ENCODE measurements around the gene FOXD1. TPM values are rescaled to one million over a fixed set of nuclear protein-coding genes. Genes with fewer than 3 reads are reported as not detected.

Gene FOXD1
- total and polyA plus RNA-seq, 2 donors (not counting 3 experiments of a cell fraction or from before 2014, with no cell fraction given): 0.06 to 0.20 TPM

- no peak overlapping the region for H3K27ac ChIP-seq (ENCODE audit: insufficient read depth, low read depth, low read length)
- TF ChIP-seq POLR2A (IDR thresholded peaks at IDR 0.05; ENCODE audit: low read depth, low read length): no peak
- TF ChIP-seq CTCF (IDR thresholded peaks at IDR 0.05; ENCODE audit: extremely low read depth in 1 of 2, insufficient read depth in 1 of 2, low read depth in 1 of 2, low read length in 2 of 2): no peak
- TF ChIP-seq POLR2AphosphoS5 (IDR thresholded peaks at IDR 0.05; ENCODE audit: insufficient read depth, low read depth, low read length): no peak
- no peak for TF ChIP-seq EZH2 (IDR thresholded peaks at IDR 0.05; ENCODE audit: borderline replicate concordance, low read depth, low read length, severe bottlenecking)
- TF ChIP-seq, protein P1, sequence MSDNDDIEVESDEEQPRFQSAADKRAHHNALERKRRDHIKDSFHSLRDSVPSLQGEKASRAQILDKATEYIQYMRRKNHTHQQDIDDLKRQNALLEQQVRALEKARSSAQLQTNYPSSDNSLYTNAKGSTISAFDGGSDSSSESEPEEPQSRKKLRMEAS (IDR thresholded peaks at IDR 0.05; ENCODE audit: insufficient read depth, insufficient read length): no peak
- H3K4me3 ChIP-seq (replicated peaks in 1 of 3; ENCODE audit: insufficient read depth in 1 of 3, low read depth in 1 of 3, low read length in 3 of 3): no peak overlapping the region
- ChIA-PET CTCF (interaction anchor here (1.0 to 2.0 kb wide), 3 partner anchors 9 to 136 kb away, joined by 3 to 11 read pairs (median 4); no protein-coding TSS in a partner anchor), POLR2A (no interaction called here)
- no peak overlapping the region for H3K4me2 ChIP-seq (ENCODE audit: insufficient read depth, low read length)
- H4K20me1 ChIP-seq (replicated peaks; ENCODE audit: control insufficient read depth, extremely low read depth, insufficient read depth, low read length): no peaks in the 10 kb centered on the region
- H3K9me1 ChIP-seq (replicated peaks; ENCODE audit: control insufficient read depth, extremely low read depth, insufficient read depth, low read length): no peaks in the 10 kb centered on the region
- H3K9ac ChIP-seq (replicated peaks; ENCODE audit: extremely low read depth, insufficient read depth, low read length): no peak overlapping the region
- H3K79me2 ChIP-seq (ENCODE audit: control insufficient read depth, insufficient read depth, low read length): no peaks in the 10 kb centered on the region
- H3K4me1 ChIP-seq (ENCODE audit: control insufficient read depth, extremely low read depth, insufficient read depth, low read length): peaks cover 6% of the 10 kb centered on the region
- intact Hi-C loops (cut with micrococcal nuclease) (no loop called here), dilution Hi-C loops (cut with MboI; ENCODE audit: extremely low pct_ligation_motif_present, low sequenced_read_pairs) (no loop called here)
- H3K9me3 ChIP-seq (replicated peaks; ENCODE audit: control insufficient read depth, insufficient read depth, low read length): no peaks in the 10 kb centered on the region
- H2AFZ ChIP-seq (ENCODE audit: low read depth, low read length): no peak overlapping the region
- H3K36me3 ChIP-seq (ENCODE audit: control insufficient read depth in 2 of 2, extremely low read depth in 1 of 2, insufficient read depth in 2 of 2, low read length in 2 of 2): no peaks in the 10 kb centered on the region
- H3K27me3 ChIP-seq (ENCODE audit: control insufficient read depth in 2 of 2, insufficient read depth in 2 of 2, low read length in 2 of 2): peaks cover 71 to 92% of the 10 kb centered on the region in 2 experiments
- FAIRE-seq (no peak), DNase-seq (ENCODE audit: low read depth, low spot score) (no peak)
- BruUV-seq (replicated peaks): no TSS peak
Measured at GRCh38 chr5:73434461-73434860, 14.1 kb downstream of the FOXD1 start.

GRCh38 chr5:73433982-73434342 is 14.6 kb downstream of the FOXD1 start:
- H3K4me3 ChIP-seq (replicated peaks in 1 of 3; ENCODE audit: insufficient read depth in 1 of 3, low read depth in 1 of 3, low read length in 3 of 3): no peak overlapping the region
- dilution Hi-C loops (cut with MboI; ENCODE audit: extremely low pct_ligation_motif_present, low sequenced_read_pairs) (no loop called here), intact Hi-C loops (cut with micrococcal nuclease) (no loop called here)
- H3K79me2 ChIP-seq (ENCODE audit: control insufficient read depth, insufficient read depth, low read length): no peaks in the 10 kb centered on the region
- no peak overlapping the region for H3K4me2 ChIP-seq (ENCODE audit: insufficient read depth, low read length)
- H3K9me1 ChIP-seq (replicated peaks; ENCODE audit: control insufficient read depth, extremely low read depth, insufficient read depth, low read length): no peaks in the 10 kb centered on the region
- H3K27me3 ChIP-seq (ENCODE audit: control insufficient read depth in 2 of 2, insufficient read depth in 2 of 2, low read length in 2 of 2): peaks cover 73 to 92% of the 10 kb centered on the region in 2 experiments
- DNase-seq (ENCODE audit: low read depth, low spot score) (no peak), FAIRE-seq (no peak)
- peaks cover 6% of the 10 kb centered on the region for H3K4me1 ChIP-seq (ENCODE audit: control insufficient read depth, extremely low read depth, insufficient read depth, low read length)
- BruUV-seq (replicated peaks): no TSS peak
- no peak for TF ChIP-seq MYC (IDR thresholded peaks at IDR 0.05; ENCODE audit: low read depth, low read length)
- no peak for TF ChIP-seq GATA2 (IDR thresholded peaks at IDR 0.05; ENCODE audit: insufficient read depth, insufficient read length, low read depth, low read length)
- no peak for TF ChIP-seq POLR2A (IDR thresholded peaks at IDR 0.05; ENCODE audit: low read depth, low read length)
- no peak for TF ChIP-seq CTCF (IDR thresholded peaks at IDR 0.05; ENCODE audit: extremely low read depth in 1 of 2, insufficient read depth in 1 of 2, low read depth in 1 of 2, low read length in 2 of 2)
- TF ChIP-seq, protein P1 (IDR thresholded peaks at IDR 0.05; ENCODE audit: insufficient read depth, insufficient read length): no peak
- no peak for TF ChIP-seq FOS (IDR thresholded peaks at IDR 0.05; ENCODE audit: borderline replicate concordance, insufficient read depth, low read length)
- no peak for TF ChIP-seq JUN (IDR thresholded peaks at IDR 0.05; ENCODE audit: borderline replicate concordance, insufficient read depth, insufficient read length, low read depth)
- no peak for TF ChIP-seq POLR2AphosphoS5 (IDR thresholded peaks at IDR 0.05; ENCODE audit: insufficient read depth, low read depth, low read length)
- TF ChIP-seq EZH2 (IDR thresholded peaks at IDR 0.05; ENCODE audit: borderline replicate concordance, low read depth, low read length, severe bottlenecking): no peak
- ChIA-PET POLR2A (no interaction called here), CTCF (interaction anchor here (1.0 to 2.0 kb wide), 6 partner anchors 9 to 218 kb away, joined by 3 to 11 read pairs (median 4); partner anchors contain the start of gene FOXD1)
- H3K27ac ChIP-seq (ENCODE audit: insufficient read depth, low read depth, low read length): no peak overlapping the region
- no peaks in the 10 kb centered on the region for H3K36me3 ChIP-seq (ENCODE audit: control insufficient read depth in 2 of 2, extremely low read depth in 1 of 2, insufficient read depth in 2 of 2, low read length in 2 of 2)
- no peak overlapping the region for H2AFZ ChIP-seq (ENCODE audit: low read depth, low read length)
- H3K9me3 ChIP-seq (replicated peaks; ENCODE audit: control insufficient read depth, insufficient read depth, low read length): no peaks in the 10 kb centered on the region
- H3K9ac ChIP-seq (replicated peaks; ENCODE audit: extremely low read depth, insufficient read depth, low read length): no peak overlapping the region
- H4K20me1 ChIP-seq (replicated peaks; ENCODE audit: control insufficient read depth, extremely low read depth, insufficient read depth, low read length): no peaks in the 10 kb centered on the region
